ENCODE data around the gene TSPAN18.

DNA sequence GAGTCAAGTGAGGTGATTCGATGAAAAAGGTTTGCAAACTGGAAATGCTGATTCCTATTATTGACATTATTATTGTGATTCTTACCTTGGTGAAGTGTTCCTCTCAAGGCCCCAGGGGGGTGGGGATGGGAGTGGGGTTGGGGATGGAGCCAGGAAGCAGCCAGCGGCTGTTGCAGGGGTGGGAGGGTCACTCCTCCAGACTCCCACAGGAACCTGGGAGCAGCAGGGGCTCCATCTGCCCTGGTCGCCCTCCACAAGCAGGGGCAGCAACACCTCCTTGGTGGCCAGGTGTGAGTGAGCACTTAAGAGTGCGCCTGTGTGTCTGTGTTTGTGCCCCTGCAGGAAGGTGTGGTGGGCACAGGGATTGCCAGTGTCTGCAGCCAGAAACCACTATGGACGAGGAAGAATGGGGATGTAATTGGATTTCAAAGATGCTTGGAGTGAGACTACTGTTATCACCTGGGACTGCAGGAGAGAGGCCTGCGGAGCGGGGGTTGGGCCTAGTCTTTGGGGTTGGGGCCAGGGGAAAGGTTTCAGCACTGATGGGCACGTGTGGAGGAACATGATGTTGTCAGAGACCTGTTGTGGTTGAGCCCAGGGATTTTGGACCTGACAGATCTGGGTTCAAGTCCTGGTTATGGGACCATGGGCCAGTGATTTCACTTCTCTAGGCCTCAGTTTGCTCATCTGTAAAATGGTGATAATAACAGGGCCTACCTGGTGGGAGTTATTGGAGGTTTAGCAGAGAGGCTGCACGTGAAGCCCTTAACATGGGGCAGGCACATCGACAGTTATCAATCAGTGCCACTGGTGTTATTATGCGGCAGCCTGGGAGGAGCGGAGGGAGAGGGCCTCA lies 227.5 kb downstream of the TSPAN18 start:
- TF ChIP-seq EZH2phosphoT487 (IDR thresholded peaks at IDR 0.05; ENCODE audit: borderline replicate concordance) = no peak
- TF ChIP-seq, protein P1, sequence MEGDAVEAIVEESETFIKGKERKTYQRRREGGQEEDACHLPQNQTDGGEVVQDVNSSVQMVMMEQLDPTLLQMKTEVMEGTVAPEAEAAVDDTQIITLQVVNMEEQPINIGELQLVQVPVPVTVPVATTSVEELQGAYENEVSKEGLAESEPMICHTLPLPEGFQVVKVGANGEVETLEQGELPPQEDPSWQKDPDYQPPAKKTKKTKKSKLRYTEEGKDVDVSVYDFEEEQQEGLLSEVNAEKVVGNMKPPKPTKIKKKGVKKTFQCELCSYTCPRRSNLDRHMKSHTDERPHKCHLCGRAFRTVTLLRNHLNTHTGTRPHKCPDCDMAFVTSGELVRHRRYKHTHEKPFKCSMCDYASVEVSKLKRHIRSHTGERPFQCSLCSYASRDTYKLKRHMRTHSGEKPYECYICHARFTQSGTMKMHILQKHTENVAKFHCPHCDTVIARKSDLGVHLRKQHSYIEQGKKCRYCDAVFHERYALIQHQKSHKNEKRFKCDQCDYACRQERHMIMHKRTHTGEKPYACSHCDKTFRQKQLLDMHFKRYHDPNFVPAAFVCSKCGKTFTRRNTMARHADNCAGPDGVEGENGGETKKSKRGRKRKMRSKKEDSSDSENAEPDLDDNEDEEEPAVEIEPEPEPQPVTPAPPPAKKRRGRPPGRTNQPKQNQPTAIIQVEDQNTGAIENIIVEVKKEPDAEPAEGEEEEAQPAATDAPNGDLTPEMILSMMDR (conservative IDR thresholded peaks at IDR 0.05; ENCODE audit: low read length) = no peak
